Left lung (tissue), 10 donors: Measurements from ENCODE around the gene SUSD5. TPM values are rescaled to one million over a fixed set of nuclear protein-coding genes. Genes with fewer than 3 reads are reported as not detected.

Source experiments
- ATAC-seq: fragments of 200-7000 bp; cut with Tn5 transposase; one replicate; pipeline ENCODE4 v1.9.1; 2020; ENCODE audit warnings: moderate library complexity
- DNase-seq, 4 donors: peaks; one replicate each; pipeline ENCODE4 v3.0.0-alpha.2; 2013 to 2020
- H3K27ac ChIP-seq, 2 donors: fragments of 200-600 bp; sonication (generic) in 1 of 2; one replicate each; pipeline versions ENCODE4 v1.5.0 to v1.8.0; 2020 to 2021
- H3K27me3 ChIP-seq, 2 donors: fragments of 200-600 bp; sonication (generic) in 1 of 2; one replicate each; pipeline versions ENCODE4 v1.5.0 to v1.8.0; 2020 to 2021
- H3K36me3 ChIP-seq, 2 donors: fragments of 200-600 bp; sonication (generic) in 1 of 2; one replicate each; pipeline versions ENCODE4 v1.5.0 to v1.8.0; 2020 to 2021
- H3K4me1 ChIP-seq, 2 donors: fragments of 200-600 bp; one replicate each; pipeline ENCODE4 v1.8.0; 2021
- H3K4me3 ChIP-seq, 2 donors: fragments of 200-600 bp; sonication (generic) in 1 of 2; one replicate each; pipeline versions ENCODE4 v1.5.0 to v1.8.0; 2020 to 2021; ENCODE audit warnings: mild to moderate bottlenecking in 1 of 2
- H3K9me3 ChIP-seq, 2 donors: fragments of 200-600 bp; sonication (generic) in 1 of 2; one replicate each; pipeline versions ENCODE4 v1.5.0 to v1.8.0; 2020 to 2021
- CTCF ChIP-seq, 2 donors: fragments of 200-600 bp; sonication (generic) in 1 of 2; IDR thresholded peaks; one replicate each; pipeline versions ENCODE4 v1.5.0 to v1.8.0; 2021; ENCODE audit warnings: antibody characterized with exemption in 2 of 2
- intact Hi-C, 2 donors: fragments of 100-400 bp; cut with DNase I; formaldehyde crosslinking; loops; one replicate each; pipeline versions ENCODE4 v1.11.2 to v1.14.2; 2022
- polyA plus RNA-seq, 6 donors: library from polyadenylated mRNA; unstranded; fragments of 120-200 nt; gene quantifications; one replicate each; pipeline ENCODE4 v1.2.1, GENCODE V29; 2013; ENCODE audit not compliant: insufficient read length in 6 of 6
- total RNA-seq, 2 donors: library from RNA; stranded (reverse); fragmentation: NEBNext Ultra II Directional; extraction: Animal tissue kit (Norgen Biotek cat#: 25700); gene quantifications; one replicate each; pipeline ENCODE4 v1.2.1, GENCODE V29; 2021
- donor health status: DM: no; HTN: yes; CAD: no.
- donor health status: DM: no; HTN: no; CAD: no.

Gene SUSD5
- total and polyA plus RNA-seq, 8 donors, result 1.3 to 4.3 (median 3.0) TPM

- Histone ChIP-seq H3K4me3 (no peak overlapping the region), H3K36me3 (no peaks in the 10 kb centered on the region), H3K9me3 (no peaks in the 10 kb centered on the region), H3K27ac (no peak overlapping the region), H3K27me3 (no peaks in the 10 kb centered on the region), H3K4me1 (peaks cover 0 to 12% of the 10 kb centered on the region in 2 donors)
- ATAC-seq, result no peak
- no peak for TF ChIP-seq CTCF (IDR thresholded peaks at IDR 0.05)
- intact Hi-C loops, result no loop called here
- DNase-seq, result no peak
Observed at GRCh38 chr3:33152363-33153360, 65.9 kb downstream of the SUSD5 start.

GRCh38 chr3:33149342-33149741, 69.3 kb downstream of the SUSD5 start:
- Histone ChIP-seq H3K27ac (no peak overlapping the region), H3K4me3 (no peak overlapping the region), H3K4me1 (peaks cover 0 to 12% of the 10 kb centered on the region in 2 donors), H3K27me3 (no peaks in the 10 kb centered on the region), H3K9me3 (no peaks in the 10 kb centered on the region), H3K36me3 (peaks cover 0 to 16% of the 10 kb centered on the region in 2 donors)
- intact Hi-C loops, result no loop called here
- no peak for TF ChIP-seq CTCF (IDR thresholded peaks at IDR 0.05)
- no peak for DNase-seq
- no peak for ATAC-seq

- H3K36me3 ChIP-seq, result peaks cover 0 to 40% of the 10 kb centered on the region in 2 donors
- DNase-seq (peak in 2 of 4 donors; percentile 8 to 13), ATAC-seq (no peak)
- no peak overlapping the region for H3K27ac ChIP-seq
- H3K9me3 ChIP-seq, result no peaks in the 10 kb centered on the region
- TF ChIP-seq CTCF (IDR thresholded peaks at IDR 0.05), result no peak
- no peaks in the 10 kb centered on the region for H3K27me3 ChIP-seq
- H3K4me3 ChIP-seq, result no peak overlapping the region
- peaks cover 0 to 12% of the 10 kb centered on the region in 2 donors for H3K4me1 ChIP-seq
- intact Hi-C loops, result no loop called here
Observed at GRCh38 chr3:33146791-33147445, 71.7 kb downstream of the SUSD5 start.

GRCh38 chr3:33145901-33146580, 72.6 kb downstream of the SUSD5 start:
- H3K27ac ChIP-seq, result no peak overlapping the region
- no peak overlapping the region for H3K4me3 ChIP-seq
- intact Hi-C loops, result no loop called here
- no peak for ATAC-seq
- no peak for TF ChIP-seq CTCF (IDR thresholded peaks at IDR 0.05)
- H3K27me3 ChIP-seq, result no peaks in the 10 kb centered on the region
- H3K9me3 ChIP-seq, result no peaks in the 10 kb centered on the region
- DNase-seq, result no peak
- H3K36me3 ChIP-seq, result peaks cover 0 to 43% of the 10 kb centered on the region in 2 donors
- peaks cover 0 to 12% of the 10 kb centered on the region in 2 donors for H3K4me1 ChIP-seq
